ENCODE measurements around the gene ADSL. TPM values are rescaled to one million over a fixed set of nuclear protein-coding genes. Genes with fewer than 3 reads are reported as not detected.

Gene ADSL
- total RNA-seq, 4 donors from 2014 or later: 32.2 to 163 (median 37.4) TPM

- no peak for DNase-seq
- Histone ChIP-seq H3K4me1 (peaks cover 0 to 11% (median 4%) of the 10 kb centered on the region in 4 donors), H3K27ac (no peak overlapping the region), H3K4me3 (no peak overlapping the region), H3K27me3 (no peaks in the 10 kb centered on the region), H3K36me3 (peaks cover 0 to 90% (median 0%) of the 10 kb centered on the region in 3 donors), H3K9me3 (no peaks in the 10 kb centered on the region)
- TF ChIP-seq POLR2A (IDR thresholded peaks at IDR 0.05): no peak
- no peak for TF ChIP-seq CTCF (IDR thresholded peaks at IDR 0.05)
These were observed 73.4 kb downstream of the ADSL start for GRCh38 chr22:40419718-40420117.

DNA sequence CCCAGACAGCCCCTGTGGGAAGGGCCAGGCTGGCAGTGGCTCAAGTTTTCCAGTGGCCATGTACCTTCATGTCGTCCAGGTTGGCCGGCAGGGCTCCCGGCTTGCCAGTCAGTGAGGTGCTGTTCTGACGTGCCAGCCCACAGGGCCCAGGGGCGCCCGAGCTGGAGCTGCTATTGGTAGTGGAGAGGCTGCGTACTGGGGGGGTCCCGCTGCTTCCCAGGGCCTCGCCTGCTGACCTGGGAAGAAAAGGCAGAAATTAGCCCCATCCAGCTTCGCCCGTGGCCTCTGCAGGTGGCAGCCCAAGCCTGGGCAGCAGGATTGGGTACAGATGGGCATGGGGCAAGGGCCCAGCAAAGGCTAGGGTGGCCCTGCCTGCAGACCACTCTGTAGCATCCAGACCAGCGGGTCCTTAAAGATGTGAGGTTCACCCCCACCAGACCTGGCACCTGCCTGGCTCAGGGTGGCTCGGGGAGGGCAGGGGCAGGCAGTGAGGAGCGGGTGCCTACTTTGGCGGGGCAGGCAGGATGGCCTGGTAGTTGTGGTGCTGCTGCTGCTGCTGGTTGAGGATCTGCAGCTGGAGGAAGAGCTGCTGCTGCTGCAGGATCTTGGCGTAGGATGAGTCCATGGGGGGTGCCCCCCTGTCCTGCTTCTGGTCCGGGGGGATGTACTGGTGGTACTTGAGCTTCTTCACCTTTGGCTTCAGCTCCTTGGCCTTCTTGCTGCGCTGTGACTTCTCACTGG is 74.2 kb downstream of the ADSL start:
- Histone ChIP-seq H3K36me3 (peaks cover 0 to 98% (median 0%) of the 10 kb centered on the region in 3 donors), H3K4me3 (no peak overlapping the region), H3K27ac (no peak overlapping the region), H3K4me1 (peaks cover 0 to 7% (median 2%) of the 10 kb centered on the region in 4 donors), H3K27me3 (no peaks in the 10 kb centered on the region), H3K9me3 (no peaks in the 10 kb centered on the region)
- TF ChIP-seq CTCF (IDR thresholded peaks at IDR 0.05): no peak
- no peak for TF ChIP-seq POLR2A (IDR thresholded peaks at IDR 0.05)
- no peak for DNase-seq

DNA sequence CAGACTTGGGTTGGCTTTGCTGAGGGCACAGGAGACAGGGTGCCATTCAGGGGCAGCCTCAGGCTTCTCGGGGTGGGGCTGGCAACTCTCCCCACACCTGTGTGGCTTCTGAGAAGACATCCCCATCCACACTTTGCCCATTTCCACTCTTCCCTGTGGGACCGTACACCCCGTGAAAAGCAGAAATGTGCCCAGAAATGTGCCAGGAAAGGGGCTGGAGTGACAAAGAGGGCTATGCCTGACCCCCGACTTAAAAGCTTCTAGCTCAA is 74.7 kb downstream of the ADSL start:
- DNase-seq: no peak
- Histone ChIP-seq H3K4me1 (peaks cover 0 to 3% (median 0%) of the 10 kb centered on the region in 4 donors), H3K27ac (no peak overlapping the region), H3K36me3 (peaks cover 0 to 98% (median 0%) of the 10 kb centered on the region in 3 donors), H3K27me3 (no peaks in the 10 kb centered on the region), H3K4me3 (no peak overlapping the region), H3K9me3 (no peaks in the 10 kb centered on the region)
- no peak for TF ChIP-seq CTCF (IDR thresholded peaks at IDR 0.05)
- no peak for TF ChIP-seq POLR2A (IDR thresholded peaks at IDR 0.05)

- Histone ChIP-seq H3K9me3 (no peaks in the 10 kb centered on the region), H3K36me3 (peaks cover 0 to 93% (median 0%) of the 10 kb centered on the region in 3 donors), H3K4me3 (no peak overlapping the region), H3K4me1 (no peaks in the 10 kb centered on the region), H3K27ac (no peak overlapping the region), H3K27me3 (no peaks in the 10 kb centered on the region)
- TF ChIP-seq POLR2A (IDR thresholded peaks at IDR 0.05) (no peak), CTCF (IDR thresholded peaks at IDR 0.05) (no peak)
- no peak for DNase-seq
These were observed 75.6 kb downstream of the ADSL start for GRCh38 chr22:40421941-40422340.

DNA sequence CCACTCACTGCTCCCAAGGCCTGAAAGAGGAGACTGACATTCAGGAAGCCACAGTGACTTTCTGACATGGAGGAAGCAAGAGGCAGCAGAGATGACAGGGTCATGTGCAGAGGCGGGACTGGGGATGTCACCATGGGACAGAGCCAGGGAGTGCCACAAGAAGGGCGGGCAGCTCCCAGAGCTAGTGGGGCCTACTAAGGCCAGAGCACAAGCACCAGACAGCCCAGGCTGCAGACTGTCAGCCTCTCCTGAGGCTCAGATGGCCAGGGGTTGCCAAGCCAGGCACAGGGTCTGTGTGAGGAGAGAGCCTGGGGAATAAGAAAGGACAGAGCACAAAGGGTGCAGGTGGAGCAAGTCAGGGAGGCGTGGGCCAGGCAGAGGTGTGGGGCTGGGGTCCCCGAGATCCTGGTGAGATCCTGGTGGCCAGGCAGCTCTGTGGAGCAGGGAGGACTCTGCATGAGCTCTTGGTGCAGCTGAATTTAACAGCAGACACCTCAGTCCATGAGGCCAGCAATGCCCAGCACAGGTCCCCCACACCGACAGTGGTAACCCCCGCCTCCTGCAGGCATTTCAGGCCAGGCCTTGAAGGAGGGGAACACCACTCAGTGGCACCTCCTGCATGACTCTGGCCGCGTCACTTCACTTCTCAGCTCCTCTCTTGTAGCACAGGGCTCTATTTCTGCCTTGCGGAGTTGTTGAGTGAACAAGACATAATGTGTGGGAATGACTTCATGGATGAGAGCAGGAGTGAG is 76.4 kb downstream of the ADSL start:
- no peak overlapping the region for H3K4me3 ChIP-seq
- no peak for TF ChIP-seq CTCF (IDR thresholded peaks at IDR 0.05)
- peaks cover 0 to 85% (median 0%) of the 10 kb centered on the region in 3 donors for H3K36me3 ChIP-seq
- H3K27ac ChIP-seq: no peak overlapping the region
- H3K27me3 ChIP-seq: no peaks in the 10 kb centered on the region
- no peak for DNase-seq
- no peaks in the 10 kb centered on the region for H3K9me3 ChIP-seq
- no peaks in the 10 kb centered on the region for H3K4me1 ChIP-seq
